H9 (cell line): ENCODE results near the gene GRXCR2. TPM values are rescaled to one million over a fixed set of nuclear protein-coding genes. Genes with fewer than 3 reads are reported as not detected.

Experiments
- DNase-seq: peaks from one replicate; pipeline ENCODE4 v3.0.0-alpha.2; 2017
- H2AFZ ChIP-seq: one replicate; pipeline ENCODE4 v1.6.1; 2013; ENCODE audit warnings: mild to moderate bottlenecking, low read length, control low read depth, moderate library complexity
- H2AK5ac ChIP-seq: 2 replicates; pipeline ENCODE4 v1.6.1; 2013; ENCODE audit warnings: low read length, control low read depth, mixed read lengths; ENCODE audit not compliant: insufficient read length
- H2BK120ac ChIP-seq: one replicate; pipeline ENCODE4 v1.6.1; 2013; ENCODE audit warnings: low read depth, mild to moderate bottlenecking, low read length, control low read depth, inconsistent platforms; ENCODE audit not compliant: poor library complexity, severe bottlenecking
- H2BK12ac ChIP-seq: 2 replicates; pipeline ENCODE4 v1.6.1; 2013; ENCODE audit warnings: low read length, control low read depth, mixed read lengths, low read depth; ENCODE audit not compliant: insufficient read length
- H2BK15ac ChIP-seq: 2 replicates; pipeline ENCODE4 v1.6.1; 2013; ENCODE audit warnings: low read depth, low read length, control low read depth
- H2BK20ac ChIP-seq: one replicate; pipeline ENCODE4 v1.6.1; 2013; ENCODE audit warnings: low read depth, mild to moderate bottlenecking, low read length, control low read depth, inconsistent platforms; ENCODE audit not compliant: poor library complexity, severe bottlenecking
- H2BK5ac ChIP-seq: 2 replicates; pipeline ENCODE4 v1.6.1; 2013; ENCODE audit warnings: low read length, control low read depth, mixed read lengths; ENCODE audit not compliant: insufficient read length
- H3K14ac ChIP-seq: 2 replicates; pipeline ENCODE4 v1.6.1; 2013; ENCODE audit warnings: low read length, control low read depth; ENCODE audit not compliant: insufficient read depth
- H3K18ac ChIP-seq: 2 replicates; pipeline ENCODE4 v1.6.1; 2013; ENCODE audit warnings: low read depth, mild to moderate bottlenecking, mixed read lengths, low read length, control low read depth; ENCODE audit not compliant: insufficient read length
- H3K23ac ChIP-seq: 2 replicates; pipeline ENCODE4 v1.6.1; 2013; ENCODE audit warnings: low read length, control low read depth, mixed read lengths, low read depth; ENCODE audit not compliant: insufficient read length
- H3K23me2 ChIP-seq: 2 replicates; pipeline ENCODE4 v1.6.1; 2013; ENCODE audit warnings: low read depth, mild to moderate bottlenecking, mixed read lengths, low read length, control low read depth; ENCODE audit not compliant: insufficient read length, poor library complexity, severe bottlenecking
- H3K27ac ChIP-seq: 2 replicates; pipeline ENCODE4 v1.5.1; 2013; ENCODE audit warnings: low read length, control low read depth, mixed read lengths, low read depth; ENCODE audit not compliant: insufficient read length
- H3K27me3 ChIP-seq: 2 replicates; pipeline ENCODE4 v1.6.1; 2013; ENCODE audit warnings: low read length, control low read depth, inconsistent platforms; ENCODE audit not compliant: insufficient read depth
- H3K4ac ChIP-seq: 2 replicates; pipeline ENCODE4 v1.6.1; 2013; ENCODE audit warnings: low read depth, mild to moderate bottlenecking, control low read depth, inconsistent platforms, low read length, moderate library complexity
- H3K4me1 ChIP-seq: 2 replicates; pipeline ENCODE4 v1.6.1; 2013; ENCODE audit warnings: low read length, control low read depth, inconsistent platforms; ENCODE audit not compliant: insufficient read depth
- H3K4me2 ChIP-seq: 2 replicates; pipeline ENCODE4 v1.6.1; 2013; ENCODE audit warnings: low read length, control low read depth, mixed read lengths; ENCODE audit not compliant: insufficient read length, insufficient read depth
- H3K56ac ChIP-seq: 2 replicates; pipeline ENCODE4 v1.6.1; 2013; ENCODE audit warnings: low read depth, mild to moderate bottlenecking, mixed read lengths, low read length, control low read depth; ENCODE audit not compliant: insufficient read length
- H3K79me1 ChIP-seq: 2 replicates; pipeline ENCODE4 v1.6.1; 2013; ENCODE audit warnings: low read depth, mild to moderate bottlenecking, moderate library complexity, low read length, control low read depth, inconsistent platforms; ENCODE audit not compliant: insufficient read depth, poor library complexity, severe bottlenecking
- H3K79me2 ChIP-seq: 2 replicates; pipeline ENCODE4 v1.6.1; 2013; ENCODE audit warnings: low read length, control low read depth, inconsistent platforms; ENCODE audit not compliant: insufficient read depth
- H3K9ac ChIP-seq: 2 replicates; pipeline ENCODE4 v1.6.1; 2013; ENCODE audit warnings: low read length, control low read depth, mixed read lengths; ENCODE audit not compliant: insufficient read length; ENCODE audit errors: extremely low read depth
- H3K9me3 ChIP-seq: one replicate; pipeline ENCODE4 v1.6.1; 2013; ENCODE audit warnings: low read depth, low read length, inconsistent platforms; ENCODE audit not compliant: control insufficient read depth
- H3T11ph ChIP-seq: one replicate; pipeline ENCODE4 v1.6.1; 2013; ENCODE audit warnings: mild to moderate bottlenecking, low read length, control low read depth, inconsistent platforms
- H4K20me1 ChIP-seq: one replicate; pipeline ENCODE4 v1.6.1; 2013; ENCODE audit not compliant: control insufficient read depth, insufficient read length, insufficient read depth
- H4K5ac ChIP-seq: 2 replicates; pipeline ENCODE4 v1.6.1; 2013; ENCODE audit warnings: low read depth, mild to moderate bottlenecking, mixed read lengths, low read length, control low read depth; ENCODE audit not compliant: insufficient read length
- H4K8ac ChIP-seq: replicated peaks from 2 replicates; pipeline ENCODE4 v1.6.1; 2013; ENCODE audit warnings: low read length, control low read depth, mixed read lengths, low read depth; ENCODE audit not compliant: insufficient read length
- H4K91ac ChIP-seq: 2 replicates; pipeline ENCODE4 v1.6.1; 2013; ENCODE audit warnings: low read depth, mild to moderate bottlenecking, moderate library complexity, mixed read lengths, low read length, control low read depth; ENCODE audit not compliant: insufficient read length
- H3K27ac Mint-ChIP-seq, 3 experiments: 2 replicates in 2 of 3; 3 replicates in 1 of 3; pipeline ENCODE4 v1.8.0; 2020 to 2021; ENCODE audit warnings: mixed read lengths in 3 of 3, mild to moderate bottlenecking in 1 of 3, moderate library complexity in 1 of 3
- H3K27me3 Mint-ChIP-seq: 2 replicates; pipeline ENCODE4 v1.8.0; 2021; ENCODE audit warnings: low read depth, mild to moderate bottlenecking, moderate library complexity, mixed read lengths
- H3K36me3 Mint-ChIP-seq, 3 experiments: 2 replicates in 2 of 3; 3 replicates in 1 of 3; pipeline ENCODE4 v1.8.0; 2020 to 2021; ENCODE audit warnings: low read depth in 3 of 3, mixed read lengths in 3 of 3; ENCODE audit not compliant: insufficient read depth in 1 of 3
- H3K4me1 Mint-ChIP-seq, 2 experiments: 2 replicates each; pipeline ENCODE4 v1.8.0; 2020; ENCODE audit warnings: mixed read lengths in 2 of 2
- H3K4me3 Mint-ChIP-seq, 2 experiments: 2 replicates in 1 of 2; 3 replicates in 1 of 2; pipeline ENCODE4 v1.8.0; 2020 to 2021; ENCODE audit warnings: mild to moderate bottlenecking in 2 of 2, mixed read lengths in 2 of 2, moderate library complexity in 1 of 2
- H3K9me3 Mint-ChIP-seq, 2 experiments: 2 replicates in 1 of 2; 3 replicates in 1 of 2; pipeline ENCODE4 v1.8.0; 2020; ENCODE audit warnings: mild to moderate bottlenecking in 2 of 2, mixed read lengths in 2 of 2, moderate library complexity in 1 of 2
- CTCF ChIP-seq: fragments of 200-600 bp; sonication (generic); conservative IDR thresholded peaks from 3 replicates; pipeline ENCODE4 v1.8.0; 2021; ENCODE audit warnings: antibody characterized with exemption, mild to moderate bottlenecking
- WGBS: extraction: QIAGEN DNeasy Blood & Tissue Kit; methylation state at CpG from one replicate; pipeline ENCODE4 v1.1.7; 2013; ENCODE audit warnings: missing lambda C conversion rate, low lambda C conversion rate, mixed read lengths; ENCODE audit not compliant: insufficient read length; ENCODE audit errors: extremely low coverage; 5-methylcytosine and 5-hydroxymethylcytosine counted together
- total RNA-seq: library from RNA; stranded (reverse); gene quantifications from 2 replicates; pipeline ENCODE4 v1.2.1, GENCODE V29; 2021

Gene GRXCR2
- total RNA-seq, 1 experiment from 2014 or later = not detected

GRCh38 chr5:145921211-145921610, 48.4 kb upstream of the GRXCR2 start:
- H2BK15ac ChIP-seq = no peak overlapping the region
- TF ChIP-seq CTCF = no peak
- no peaks in the 10 kb centered on the region for H3K27me3 ChIP-seq
- no peak overlapping the region for H3K9ac ChIP-seq
- H3K23me2 ChIP-seq = no peaks in the 10 kb centered on the region
- no peak overlapping the region for H3T11ph ChIP-seq
- no peak overlapping the region for H2AFZ ChIP-seq
- Mint-ChIP-seq H3K36me3 (no peaks in the 10 kb centered on the region; a peak in 1 of 7 replicates), H3K4me3 (no peak overlapping the region), H3K27ac (no peak overlapping the region), H3K4me1 (peaks cover 28 to 35% of the 10 kb centered on the region in 2 experiments), H3K9me3 (no peaks in the 10 kb centered on the region), H3K27me3 (no peaks in the 10 kb centered on the region)
- H3K27ac ChIP-seq = no peak overlapping the region
- no peak overlapping the region for H3K4ac ChIP-seq
- H3K4me2 ChIP-seq = no peak overlapping the region
- H3K79me2 ChIP-seq = no peaks in the 10 kb centered on the region
- WGBS = no CpG with 5 or more reads among the region's 2 CpGs
- H2BK120ac ChIP-seq = no peak overlapping the region
- no peak overlapping the region for H4K8ac ChIP-seq
- no peak for DNase-seq
- no peak overlapping the region for H2BK5ac ChIP-seq
- H3K23ac ChIP-seq = no peak overlapping the region
- H3K14ac ChIP-seq = no peak overlapping the region
- no peaks in the 10 kb centered on the region for H4K20me1 ChIP-seq
- H3K56ac ChIP-seq = no peak overlapping the region
- H4K91ac ChIP-seq = no peak overlapping the region
- no peak overlapping the region for H3K18ac ChIP-seq
- no peak overlapping the region for H4K5ac ChIP-seq
- no peak overlapping the region for H2BK12ac ChIP-seq
- no peaks in the 10 kb centered on the region for H3K79me1 ChIP-seq
- no peak overlapping the region for H2BK20ac ChIP-seq
- H3K9me3 ChIP-seq = no peaks in the 10 kb centered on the region
- no peaks in the 10 kb centered on the region; the same call in 1 of the 2 replicates for H3K4me1 ChIP-seq
- no peak overlapping the region for H2AK5ac ChIP-seq
